B cell (primary cell): ENCODE measurements around the gene TBC1D22A. TPM values are rescaled to one million over a fixed set of nuclear protein-coding genes. Genes with fewer than 3 reads are reported as not detected.

Experiments
- ATAC-seq: fragments of 200-7000 bp; cut with Tn5 transposase; one replicate; pipeline ENCODE4 v1.10.0; 2021; ENCODE audit warnings: low read depth, mild to moderate bottlenecking, moderate number of reproducible peaks, moderate library complexity
- CTCF ChIA-PET: fragments of 350-600 bp; sonication (Branson Sonifier 250); formaldehyde crosslinking; loops from one replicate; lab custom pipeline; 2021; ENCODE audit warnings: antibody characterized with exemption, inconsistent platforms; lab: Charles Lee
- POLR2A ChIA-PET: fragments of 350-600 bp; sonication (Branson Sonifier 250); formaldehyde crosslinking; loops from one replicate; lab custom pipeline; 2021; ENCODE audit warnings: antibody characterized with exemption; lab: Charles Lee
- DNase-seq: peaks from one replicate; pipeline ENCODE4 v3.0.0; 2013
- H2AFZ ChIP-seq: 2 replicates; pipeline ENCODE4 v1.6.1; 2012; ENCODE audit warnings: mild to moderate bottlenecking, low read depth, low read length; ENCODE audit not compliant: insufficient read depth, poor library complexity, severe bottlenecking
- H3K27ac ChIP-seq, 2 donors: 1 replicate in 1 of 2; 2 replicates in 1 of 2; pipeline ENCODE4 v1.5.1; 2012 to 2013; ENCODE audit warnings: low read length in 2 of 2, mild to moderate bottlenecking in 2 of 2, moderate library complexity in 1 of 2
- H3K27me3 ChIP-seq, 4 experiments: fragments of 200-600 bp in 1 of 4; sonication (generic) in 1 of 4; replicated peaks in 1 of 4; 1 replicate in 2 of 4; 2 replicates in 2 of 4; pipeline versions ENCODE4 v1.6.1 to v1.7.0; 2013 to 2016; ENCODE audit warnings: low read length in 3 of 4, mild to moderate bottlenecking in 2 of 4, mixed read lengths in 1 of 4, moderate library complexity in 1 of 4; ENCODE audit not compliant: insufficient read depth in 4 of 4, control insufficient read depth in 3 of 4; ENCODE audit errors: control extremely low read depth in 1 of 4
- H3K36me3 ChIP-seq, 2 experiments: replicated peaks in 1 of 2; 1 replicate in 1 of 2; 2 replicates in 1 of 2; pipeline versions ENCODE4 v1.6.1 to v1.7.1; 2013; ENCODE audit warnings: low read length in 1 of 2; ENCODE audit not compliant: insufficient read depth in 2 of 2, control insufficient read depth in 1 of 2; ENCODE audit errors: control extremely low read depth in 1 of 2, extremely low read depth in 1 of 2
- H3K4me1 ChIP-seq, 2 donors: fragments of 200-600 bp in 1 of 2; sonication (generic) in 1 of 2; 1 replicate in 1 of 2; 2 replicates in 1 of 2; pipeline versions ENCODE4 v1.5.1 to v1.6.1; 2013 to 2017; ENCODE audit warnings: low read length in 2 of 2; ENCODE audit not compliant: control insufficient read depth in 2 of 2, insufficient read depth in 2 of 2
- H3K4me2 ChIP-seq: replicated peaks from 2 replicates; pipeline ENCODE3; 2012; ENCODE audit warnings: mild to moderate bottlenecking, low read depth, low read length; ENCODE audit not compliant: poor library complexity, severe bottlenecking
- H3K4me3 ChIP-seq, 5 experiments: fragments of 200-600 bp in 1 of 5; sonication (generic) in 1 of 5; 1 replicate in 3 of 5; 2 replicates in 2 of 5; pipeline versions ENCODE4 v1.5.1 to v1.7.0; 2011 to 2016; ENCODE audit warnings: low read length in 4 of 5, mild to moderate bottlenecking in 4 of 5, low read depth in 2 of 5, control low read depth in 1 of 5, moderate library complexity in 1 of 5; ENCODE audit not compliant: insufficient read depth in 1 of 5; ENCODE audit errors: control extremely low read depth in 1 of 5, extremely low read depth in 1 of 5
- H3K79me2 ChIP-seq: fragments of 200-600 bp; sonication (generic); one replicate; pipeline ENCODE4 v1.6.0; 2016; ENCODE audit warnings: low read length; ENCODE audit not compliant: control insufficient read depth, insufficient read depth
- H3K9ac ChIP-seq: fragments of 200-600 bp; sonication (generic); 2 replicates; pipeline ENCODE4 v1.6.1; 2017; ENCODE audit warnings: mild to moderate bottlenecking, low read length, moderate library complexity
- H3K9me3 ChIP-seq, 3 donors: one replicate each; pipeline versions ENCODE4 v1.6.1 to v1.7.1; 2013; ENCODE audit warnings: low read length in 2 of 3; ENCODE audit not compliant: control insufficient read depth in 2 of 3, insufficient read depth in 1 of 3; ENCODE audit errors: control extremely low read depth in 1 of 3
- H4K20me1 ChIP-seq: 2 replicates; pipeline ENCODE4 v1.6.0; 2012; ENCODE audit warnings: mild to moderate bottlenecking, low read length; ENCODE audit not compliant: insufficient read depth, control insufficient read depth, poor library complexity, severe bottlenecking
- H3K27ac Mint-ChIP-seq: one replicate; pipeline ENCODE4 v1.8.0; 2021; ENCODE audit warnings: mixed read lengths
- H3K27me3 Mint-ChIP-seq: one replicate; pipeline ENCODE4 v1.8.0; 2021; ENCODE audit warnings: mixed read lengths
- H3K4me1 Mint-ChIP-seq: one replicate; pipeline ENCODE4 v1.8.0; 2021; ENCODE audit warnings: mixed read lengths
- H3K4me3 Mint-ChIP-seq: one replicate; pipeline ENCODE4 v1.8.0; 2021; ENCODE audit warnings: mixed read lengths
- H3K9me3 Mint-ChIP-seq: one replicate; pipeline ENCODE4 v1.8.0; 2022; ENCODE audit warnings: mixed read lengths; ENCODE audit not compliant: insufficient read depth
- CTCF ChIP-seq: fragments of 200-600 bp; IDR thresholded peaks from one replicate; pipeline ENCODE4 v1.8.0; 2022; ENCODE audit warnings: antibody characterized with exemption, mild to moderate bottlenecking
- EZH2 ChIP-seq: IDR thresholded peaks from 2 replicates; pipeline ENCODE4 v1.6.1; 2012; ENCODE audit warnings: borderline replicate concordance, low read depth, mild to moderate bottlenecking, moderate library complexity, low read length; ENCODE audit not compliant: insufficient read depth, poor library complexity, severe bottlenecking
- WGBS: methylation state at CpG from one replicate; pipeline ENCODE4 v1.1.5; 2013; ENCODE audit warnings: missing lambda C conversion rate; ENCODE audit not compliant: insufficient coverage; 5-methylcytosine and 5-hydroxymethylcytosine counted together
- intact Hi-C: fragments of 100-400 bp; cut with micrococcal nuclease; formaldehyde crosslinking; loops from one replicate; pipeline ENCODE4 v1.10.0; 2022
- polyA plus RNA-seq: library from polyadenylated mRNA; depleted of rRNA; stranded (reverse); fragments of >200 nt; gene quantifications from 2 replicates; pipeline ENCODE4 v1.2.3, GENCODE V29; 2012
- total RNA-seq, 2 donors: library from RNA; stranded (reverse); fragments of 120-200 nt in 1 of 2; gene quantifications; 1 replicate in 1 of 2; 2 replicates in 1 of 2; pipeline versions ENCODE4 v1.2.3 to v1.2.4, GENCODE V29; 2013 to 2022

Gene TBC1D22A
- total and polyA plus RNA-seq, 2 donors (not counting 1 experiment from before 2014, with no cell fraction given), result 73.8 to 128 TPM

- 70% methylated on average over 20 of the region's 22 CpGs for WGBS
- ChIA-PET POLR2A (interaction anchor here (1.1 to 6.1 kb wide), 2 partner anchors 9 to 12 kb away, joined by 3 to 92 read pairs; partner anchors contain the start of gene TBC1D22A), CTCF (interaction anchor here (0.6 to 6.1 kb wide), 7 partner anchors 12 to 37 kb away, joined by 3 to 61 read pairs (median 6); partner anchors contain the start of genes CERK and TBC1D22A)
- Histone ChIP-seq H3K4me1 (peaks cover 90 to 91% of the 10 kb centered on the region in 2 donors), H4K20me1 (peaks cover 64% of the 10 kb centered on the region), H3K9ac (peak overlapping the region; percentile 61), H3K9me3 (no peaks in the 10 kb centered on the region), H3K27ac (peak overlapping the region; percentile 87 to 91), H2AFZ (no peak overlapping the region), H3K4me3 (peak overlapping the region in 2 of 5 experiments; percentile 5 to 49), H3K4me2 (peak overlapping the region; percentile 78), H3K79me2 (peaks cover 86% of the 10 kb centered on the region), H3K36me3 (peaks cover 1 to 20% of the 10 kb centered on the region in 2 experiments), H3K27me3 (no peaks in the 10 kb centered on the region)
- intact Hi-C loops, result no loop called here
- ATAC-seq, result no peak
- TF ChIP-seq CTCF, result no peak
- TF ChIP-seq EZH2, result no peak
- peak overlapping the region; percentile 79 for H3K4me3 Mint-ChIP-seq
- H3K27ac Mint-ChIP-seq, result peak overlapping the region; percentile 93
- no peaks in the 10 kb centered on the region for H3K27me3 Mint-ChIP-seq
- no peak for DNase-seq
- no peaks in the 10 kb centered on the region for H3K9me3 Mint-ChIP-seq
- H3K4me1 Mint-ChIP-seq, result peaks cover 90% of the 10 kb centered on the region
These were observed 13.7 kb downstream of the TBC1D22A start for GRCh38 chr22:46775850-46776826.
